Smooth muscle cell (in vitro differentiated cells): ENCODE data around the gene GJC1. TPM values are rescaled to one million over a fixed set of nuclear protein-coding genes. Genes with fewer than 3 reads are reported as not detected.

Experiments
- DNase-seq: peaks from one replicate; lab custom pipeline; 2025; ENCODE audit not compliant: unreplicated experiment; lab: John Stamatoyannopoulos, UW
- H2AFZ ChIP-seq: fragments of 200-600 bp; sonication (generic); 2 replicates; pipeline ENCODE4 v1.6.0; 2016; ENCODE audit warnings: antibody characterized with exemption, low read depth, mild to moderate bottlenecking
- H3F3A ChIP-seq: fragments of 200-600 bp; sonication (generic); 2 replicates; pipeline ENCODE4 v1.6.0; 2017; ENCODE audit warnings: antibody characterized with exemption, low read depth
- H3K27ac ChIP-seq: fragments of 200-600 bp; sonication (generic); 2 replicates; pipeline ENCODE4 v1.5.1; 2016; ENCODE audit warnings: low read depth, mild to moderate bottlenecking
- H3K27me3 ChIP-seq: fragments of 200-600 bp; sonication (generic); 2 replicates; pipeline ENCODE4 v1.6.1; 2016; ENCODE audit warnings: low read depth, mild to moderate bottlenecking
- H3K36me3 ChIP-seq: fragments of 200-600 bp; sonication (generic); 2 replicates; pipeline ENCODE4 v1.5.1; 2016; ENCODE audit warnings: low read depth
- H3K4me1 ChIP-seq: fragments of 200-600 bp; sonication (generic); 2 replicates; pipeline ENCODE4 v1.5.1; 2016; ENCODE audit warnings: low read depth
- H3K4me2 ChIP-seq: fragments of 200-600 bp; sonication (generic); 2 replicates; pipeline ENCODE4 v1.6.0; 2016; ENCODE audit warnings: mild to moderate bottlenecking
- H3K4me3 ChIP-seq: fragments of 200-600 bp; sonication (generic); 2 replicates; pipeline ENCODE4 v1.5.1; 2016; ENCODE audit warnings: mild to moderate bottlenecking
- H3K79me2 ChIP-seq: fragments of 200-600 bp; sonication (generic); 2 replicates; pipeline ENCODE4 v1.6.0; 2016; ENCODE audit warnings: low read depth, mild to moderate bottlenecking
- H3K9ac ChIP-seq: fragments of 200-600 bp; sonication (generic); 2 replicates; pipeline ENCODE4 v1.6.0; 2016; ENCODE audit warnings: low read depth
- H3K9me3 ChIP-seq: fragments of 200-600 bp; sonication (generic); replicated peaks from 2 replicates; pipeline ENCODE4 v1.5.1; 2016; ENCODE audit warnings: low read depth
- H4K20me1 ChIP-seq: fragments of 200-600 bp; sonication (generic); 2 replicates; pipeline ENCODE4 v1.6.0; 2016; ENCODE audit warnings: low read depth
- WGBS: methylation state at CpG from one replicate; pipeline ENCODE4 v1.1.7; 2016; ENCODE audit warnings: low lambda C conversion rate; 5-methylcytosine and 5-hydroxymethylcytosine counted together
- polyA plus RNA-seq: library from polyadenylated mRNA; unstranded; fragments of >200 nt; fragmentation: Nextera tagmentation; extraction: Ambion mirVana; gene quantifications from 2 replicates; pipeline ENCODE4 v1.2.1, GENCODE V29; 2016
- total RNA-seq: library from RNA; depleted of rRNA; stranded (reverse); fragments of >200 nt; gene quantifications from 2 replicates; pipeline ENCODE4 v1.2.3, GENCODE V29; 2014
- TF ChIP-seq, protein P1 (sequence below): fragments of 200-600 bp; sonication (generic); IDR thresholded peaks from 2 replicates; pipeline ENCODE4 v1.5.1; 2017; ENCODE audit warnings: borderline replicate concordance, mild to moderate bottlenecking, antibody characterized with exemption; ENCODE audit not compliant: insufficient read depth, poor library complexity, severe bottlenecking

The GJC1 gene
- total and polyA plus RNA-seq, 2 experiments from 2014 or later = 8.0 to 16.1 TPM

DNA sequence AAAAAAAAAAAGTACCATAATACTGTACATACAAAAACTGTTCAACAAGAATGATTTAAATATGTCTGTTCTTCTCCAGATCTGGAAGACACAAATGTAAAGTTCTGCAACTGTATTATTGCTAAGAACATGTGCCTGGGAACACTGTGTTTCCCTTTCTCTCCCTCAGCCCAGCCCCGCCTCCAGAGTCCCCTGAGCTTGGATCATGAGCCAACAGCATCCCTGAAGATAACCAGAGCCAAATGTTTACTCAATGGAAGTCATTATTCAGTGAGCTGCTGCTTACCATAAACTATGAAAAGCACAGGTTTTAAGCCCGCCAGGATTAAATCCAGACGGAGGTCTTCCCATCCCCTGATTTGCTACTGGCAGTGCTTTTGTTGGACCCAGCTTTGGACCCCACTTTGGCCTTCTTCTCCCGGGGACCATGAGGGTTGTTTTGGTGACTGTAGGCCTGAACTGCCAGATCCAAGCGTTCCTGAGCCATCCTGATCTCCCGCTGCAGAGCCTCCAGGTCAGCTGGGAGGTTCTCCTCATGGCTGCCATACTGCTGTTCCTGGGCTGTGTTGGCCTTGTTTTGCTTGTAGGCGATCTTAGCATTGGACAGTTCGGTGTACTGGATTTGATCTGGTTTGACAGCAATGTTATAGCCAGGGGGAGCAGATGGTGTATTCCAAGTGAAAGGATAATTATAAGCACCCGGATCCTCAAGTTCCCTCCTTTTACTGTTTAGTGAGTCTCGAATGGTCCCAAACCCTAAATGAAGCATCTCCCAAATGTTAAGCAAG is 25.6 kb downstream of the GJC1 start:
- DNase-seq = no peak

DNA sequence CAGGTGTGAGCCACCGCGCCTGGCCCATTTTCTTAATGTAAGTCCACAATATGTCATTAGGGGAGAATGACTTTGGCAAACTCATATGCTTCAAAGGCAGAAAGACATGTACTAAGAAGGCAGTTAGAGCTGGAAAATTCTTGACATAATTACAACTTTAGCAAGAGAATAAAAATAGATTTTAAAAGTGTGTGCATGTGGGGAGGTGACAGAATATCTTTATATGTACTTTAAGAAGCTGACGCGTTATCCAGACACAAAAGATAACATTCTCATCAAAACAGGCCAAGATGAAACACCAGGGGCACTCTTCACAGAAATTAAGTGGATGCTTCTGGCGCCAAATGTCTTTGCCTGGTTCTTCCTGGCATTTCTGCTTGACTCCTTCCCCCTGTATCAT is 28.2 kb downstream of the GJC1 start:
- H3K4me2 ChIP-seq = no peak overlapping the region
- peaks cover 6% of the 10 kb centered on the region for H3K4me1 ChIP-seq
- no peak overlapping the region for H2AFZ ChIP-seq
- 75% methylated on average over 5 of the region's 5 CpGs for WGBS
- H3K27ac ChIP-seq = no peak overlapping the region
- no peaks in the 10 kb centered on the region for H3K9me3 ChIP-seq
- H3K9ac ChIP-seq = no peak overlapping the region
- H3K79me2 ChIP-seq = no peaks in the 10 kb centered on the region
- H3K36me3 ChIP-seq = peaks cover 5% of the 10 kb centered on the region
- no peak for DNase-seq
- H3K4me3 ChIP-seq = no peak overlapping the region
- peaks cover 17% of the 10 kb centered on the region for H4K20me1 ChIP-seq
- TF ChIP-seq, protein P1, sequence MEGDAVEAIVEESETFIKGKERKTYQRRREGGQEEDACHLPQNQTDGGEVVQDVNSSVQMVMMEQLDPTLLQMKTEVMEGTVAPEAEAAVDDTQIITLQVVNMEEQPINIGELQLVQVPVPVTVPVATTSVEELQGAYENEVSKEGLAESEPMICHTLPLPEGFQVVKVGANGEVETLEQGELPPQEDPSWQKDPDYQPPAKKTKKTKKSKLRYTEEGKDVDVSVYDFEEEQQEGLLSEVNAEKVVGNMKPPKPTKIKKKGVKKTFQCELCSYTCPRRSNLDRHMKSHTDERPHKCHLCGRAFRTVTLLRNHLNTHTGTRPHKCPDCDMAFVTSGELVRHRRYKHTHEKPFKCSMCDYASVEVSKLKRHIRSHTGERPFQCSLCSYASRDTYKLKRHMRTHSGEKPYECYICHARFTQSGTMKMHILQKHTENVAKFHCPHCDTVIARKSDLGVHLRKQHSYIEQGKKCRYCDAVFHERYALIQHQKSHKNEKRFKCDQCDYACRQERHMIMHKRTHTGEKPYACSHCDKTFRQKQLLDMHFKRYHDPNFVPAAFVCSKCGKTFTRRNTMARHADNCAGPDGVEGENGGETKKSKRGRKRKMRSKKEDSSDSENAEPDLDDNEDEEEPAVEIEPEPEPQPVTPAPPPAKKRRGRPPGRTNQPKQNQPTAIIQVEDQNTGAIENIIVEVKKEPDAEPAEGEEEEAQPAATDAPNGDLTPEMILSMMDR = no peak
- peaks cover 9% of the 10 kb centered on the region for H3F3A ChIP-seq
- H3K27me3 ChIP-seq = no peaks in the 10 kb centered on the region

More for the DNA sequence above, 25.6 kb downstream of the GJC1 start:
- peaks cover 41% of the 10 kb centered on the region for H4K20me1 ChIP-seq
- no peak overlapping the region for H3K9ac ChIP-seq
- H3K79me2 ChIP-seq = peaks cover 6% of the 10 kb centered on the region
- no peaks in the 10 kb centered on the region for H3K9me3 ChIP-seq
- H3K27ac ChIP-seq = no peak overlapping the region
- H3K36me3 ChIP-seq = peaks cover 5% of the 10 kb centered on the region
- H3K27me3 ChIP-seq = no peaks in the 10 kb centered on the region
- no peaks in the 10 kb centered on the region for H3K4me1 ChIP-seq
- TF ChIP-seq, protein P1 = no peak
- 65% methylated on average over 10 of the region's 10 CpGs for WGBS
- H2AFZ ChIP-seq = no peak overlapping the region
- H3F3A ChIP-seq = no peaks in the 10 kb centered on the region
- H3K4me3 ChIP-seq = no peak overlapping the region
- H3K4me2 ChIP-seq = no peak overlapping the region

DNA sequence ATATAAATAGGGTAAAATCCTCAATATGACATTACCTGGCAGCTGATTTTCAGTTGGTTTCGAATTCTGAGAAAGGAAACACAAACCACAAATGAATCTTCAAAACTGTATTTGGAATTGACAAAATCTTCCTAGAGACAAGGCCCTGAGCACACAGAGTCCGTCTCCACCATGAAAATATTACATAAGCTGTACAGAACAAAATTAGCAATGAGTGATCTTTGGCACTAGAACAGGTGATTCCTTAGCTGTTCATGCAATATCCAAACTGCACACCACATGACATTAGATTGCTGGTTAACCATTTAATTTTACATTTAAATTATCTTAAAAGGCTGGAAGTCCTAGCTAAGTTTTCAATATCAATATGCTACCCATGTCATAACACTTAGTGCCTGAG is 31.7 kb downstream of the GJC1 start:
- no peak overlapping the region for H2AFZ ChIP-seq
- H3K4me3 ChIP-seq = no peak overlapping the region
- peaks cover 5% of the 10 kb centered on the region for H3K36me3 ChIP-seq
- H3K27ac ChIP-seq = peak overlapping the region; percentile 12
- H3K4me1 ChIP-seq = peaks cover 6% of the 10 kb centered on the region
- no peak for DNase-seq
- H3K4me2 ChIP-seq = peak overlapping the region; percentile 31
- H3K9me3 ChIP-seq = no peaks in the 10 kb centered on the region
- peaks cover 3% of the 10 kb centered on the region for H4K20me1 ChIP-seq
- WGBS = 98% methylated on average over 2 of the region's 2 CpGs
- peaks cover 19% of the 10 kb centered on the region for H3F3A ChIP-seq
- H3K27me3 ChIP-seq = no peaks in the 10 kb centered on the region
- no peaks in the 10 kb centered on the region for H3K79me2 ChIP-seq
- no peak overlapping the region for H3K9ac ChIP-seq
- TF ChIP-seq, protein P1 = no peak

DNA sequence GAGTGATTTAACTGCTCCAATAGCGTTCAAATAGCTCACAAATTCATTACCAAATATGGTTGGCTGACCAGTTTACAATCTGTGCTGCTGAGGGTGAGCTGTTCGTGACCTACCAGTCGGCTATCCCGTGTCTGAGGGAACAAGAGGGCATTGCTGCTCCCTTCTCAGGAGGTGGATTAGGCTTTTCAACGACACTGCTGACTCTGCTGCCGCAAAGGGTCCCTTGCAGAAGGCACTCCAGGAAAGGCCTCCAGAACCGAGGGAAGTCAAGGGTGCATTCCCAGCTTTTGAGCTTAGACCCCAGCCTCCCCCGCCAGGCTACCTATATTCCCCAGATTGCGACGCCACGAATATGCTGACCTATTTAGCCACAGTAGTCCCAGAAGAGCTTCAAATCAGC is 32.3 kb downstream of the GJC1 start:
- Histone ChIP-seq H3K27ac (peak overlapping the region; percentile 12), H3K36me3 (peaks cover 5% of the 10 kb centered on the region), H3K27me3 (no peaks in the 10 kb centered on the region), H3K4me1 (peaks cover 6% of the 10 kb centered on the region), H2AFZ (peak overlapping the region; percentile 23), H3K79me2 (no peaks in the 10 kb centered on the region), H3K9ac (no peak overlapping the region), H3K4me3 (no peak overlapping the region), H3K4me2 (peak overlapping the region; percentile 63), H3F3A (peaks cover 19% of the 10 kb centered on the region), H3K9me3 (no peaks in the 10 kb centered on the region), H4K20me1 (no peaks in the 10 kb centered on the region)
- DNase-seq = no peak
- TF ChIP-seq, protein P1 = no peak
- 41% methylated on average over 11 of the region's 11 CpGs for WGBS
